Measurements from ENCODE around the gene SLX4IP.

DNA sequence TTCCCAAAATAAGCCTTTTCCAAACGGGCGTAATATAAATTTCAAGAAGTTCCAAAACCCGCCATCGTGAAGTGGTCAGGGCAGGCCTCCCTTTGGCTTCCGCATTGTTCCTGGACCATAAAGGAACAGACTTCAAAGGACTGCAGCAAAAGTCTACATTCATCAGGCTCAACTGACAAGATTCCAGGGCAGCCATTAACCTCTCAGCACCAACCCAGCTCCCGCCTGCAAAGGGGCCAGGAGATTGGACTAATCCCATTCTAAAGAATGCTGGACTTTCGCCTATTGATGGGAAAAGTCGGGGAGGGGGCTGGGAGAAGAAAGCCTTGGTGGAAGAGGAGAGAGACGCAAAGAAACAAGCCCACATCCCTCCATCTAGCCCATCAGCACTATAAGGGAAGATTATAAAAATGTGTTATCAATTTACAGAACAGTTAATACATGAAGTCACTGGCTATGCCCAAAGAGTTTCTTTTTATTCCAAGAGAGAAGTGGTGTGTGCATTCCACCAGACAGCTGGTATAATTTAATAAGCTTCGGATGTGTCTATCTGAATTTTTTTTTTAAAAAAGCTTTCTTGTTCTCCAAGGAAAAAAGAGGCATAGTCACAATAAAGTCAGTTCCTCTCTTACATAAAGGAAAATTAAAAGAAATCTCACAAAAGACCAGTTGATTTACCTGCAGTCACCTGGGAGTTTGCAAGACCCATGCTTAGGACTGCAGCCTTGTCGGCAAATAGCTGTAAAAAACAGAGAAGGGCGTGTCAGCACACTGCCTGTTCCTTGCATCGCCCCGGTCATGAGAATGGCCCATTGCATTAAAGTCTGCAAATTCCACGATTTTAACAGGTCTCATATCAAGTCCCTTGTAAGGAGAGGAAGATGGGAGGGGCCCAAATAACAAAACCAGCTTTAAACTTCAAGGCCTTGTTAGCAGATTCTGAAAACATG lies 220.9 kb downstream of the SLX4IP start:
- TF ChIP-seq, protein P1, sequence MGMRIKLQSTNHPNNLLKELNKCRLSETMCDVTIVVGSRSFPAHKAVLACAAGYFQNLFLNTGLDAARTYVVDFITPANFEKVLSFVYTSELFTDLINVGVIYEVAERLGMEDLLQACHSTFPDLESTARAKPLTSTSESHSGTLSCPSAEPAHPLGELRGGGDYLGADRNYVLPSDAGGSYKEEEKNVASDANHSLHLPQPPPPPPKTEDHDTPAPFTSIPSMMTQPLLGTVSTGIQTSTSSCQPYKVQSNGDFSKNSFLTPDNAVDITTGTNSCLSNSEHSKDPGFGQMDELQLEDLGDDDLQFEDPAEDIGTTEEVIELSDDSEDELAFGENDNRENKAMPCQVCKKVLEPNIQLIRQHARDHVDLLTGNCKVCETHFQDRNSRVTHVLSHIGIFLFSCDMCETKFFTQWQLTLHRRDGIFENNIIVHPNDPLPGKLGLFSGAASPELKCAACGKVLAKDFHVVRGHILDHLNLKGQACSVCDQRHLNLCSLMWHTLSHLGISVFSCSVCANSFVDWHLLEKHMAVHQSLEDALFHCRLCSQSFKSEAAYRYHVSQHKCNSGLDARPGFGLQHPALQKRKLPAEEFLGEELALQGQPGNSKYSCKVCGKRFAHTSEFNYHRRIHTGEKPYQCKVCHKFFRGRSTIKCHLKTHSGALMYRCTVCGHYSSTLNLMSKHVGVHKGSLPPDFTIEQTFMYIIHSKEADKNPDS (CRISPR knock-in tag; IDR thresholded peaks at IDR 0.05) = no peak
- TF ChIP-seq U2AF2 (IDR thresholded peaks at IDR 0.05; ENCODE audit: low read depth, low read length) = no peak
- no peak for TF ChIP-seq ZNF225 (CRISPR knock-in tag; IDR thresholded peaks at IDR 0.05)
- TF ChIP-seq TAF1 (CRISPR knock-in tag; IDR thresholded peaks at IDR 0.05) = no peak
- TF ChIP-seq TCF7L2 (IDR thresholded peaks at IDR 0.05; ENCODE audit: low read depth, low read length) = no peak
- TF ChIP-seq, protein P2, sequence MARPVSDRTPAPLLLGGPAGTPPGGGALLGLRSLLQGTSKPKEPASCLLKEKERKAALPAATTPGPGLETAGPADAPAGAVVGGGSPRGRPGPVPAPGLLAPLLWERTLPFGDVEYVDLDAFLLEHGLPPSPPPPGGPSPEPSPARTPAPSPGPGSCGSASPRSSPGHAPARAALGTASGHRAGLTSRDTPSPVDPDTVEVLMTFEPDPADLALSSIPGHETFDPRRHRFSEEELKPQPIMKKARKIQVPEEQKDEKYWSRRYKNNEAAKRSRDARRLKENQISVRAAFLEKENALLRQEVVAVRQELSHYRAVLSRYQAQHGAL (CRISPR knock-in tag; IDR thresholded peaks at IDR 0.05; ENCODE audit: not compliant biosample characterization) = no peak
- TF ChIP-seq, protein P3, sequence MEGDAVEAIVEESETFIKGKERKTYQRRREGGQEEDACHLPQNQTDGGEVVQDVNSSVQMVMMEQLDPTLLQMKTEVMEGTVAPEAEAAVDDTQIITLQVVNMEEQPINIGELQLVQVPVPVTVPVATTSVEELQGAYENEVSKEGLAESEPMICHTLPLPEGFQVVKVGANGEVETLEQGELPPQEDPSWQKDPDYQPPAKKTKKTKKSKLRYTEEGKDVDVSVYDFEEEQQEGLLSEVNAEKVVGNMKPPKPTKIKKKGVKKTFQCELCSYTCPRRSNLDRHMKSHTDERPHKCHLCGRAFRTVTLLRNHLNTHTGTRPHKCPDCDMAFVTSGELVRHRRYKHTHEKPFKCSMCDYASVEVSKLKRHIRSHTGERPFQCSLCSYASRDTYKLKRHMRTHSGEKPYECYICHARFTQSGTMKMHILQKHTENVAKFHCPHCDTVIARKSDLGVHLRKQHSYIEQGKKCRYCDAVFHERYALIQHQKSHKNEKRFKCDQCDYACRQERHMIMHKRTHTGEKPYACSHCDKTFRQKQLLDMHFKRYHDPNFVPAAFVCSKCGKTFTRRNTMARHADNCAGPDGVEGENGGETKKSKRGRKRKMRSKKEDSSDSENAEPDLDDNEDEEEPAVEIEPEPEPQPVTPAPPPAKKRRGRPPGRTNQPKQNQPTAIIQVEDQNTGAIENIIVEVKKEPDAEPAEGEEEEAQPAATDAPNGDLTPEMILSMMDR (CRISPR knock-in tag; IDR thresholded peaks at IDR 0.05) = no peak
- no peak for TF ChIP-seq POLR2A (IDR thresholded peaks at IDR 0.05; ENCODE audit: insufficient read depth in 1 of 2, low read depth in 2 of 2, low read length in 2 of 2)
